Activated T-helper 1 cell treated with Interleukin-2 at 50 U/mL for 16 hours (primary cell): ENCODE measurements around the gene SIMC1.

Experiments
- DNase-seq: peaks from one replicate; pipeline ENCODE4 v3.0.0-alpha.2; 2020; ENCODE audit warnings: low read depth

The SIMC1 gene

DNA sequence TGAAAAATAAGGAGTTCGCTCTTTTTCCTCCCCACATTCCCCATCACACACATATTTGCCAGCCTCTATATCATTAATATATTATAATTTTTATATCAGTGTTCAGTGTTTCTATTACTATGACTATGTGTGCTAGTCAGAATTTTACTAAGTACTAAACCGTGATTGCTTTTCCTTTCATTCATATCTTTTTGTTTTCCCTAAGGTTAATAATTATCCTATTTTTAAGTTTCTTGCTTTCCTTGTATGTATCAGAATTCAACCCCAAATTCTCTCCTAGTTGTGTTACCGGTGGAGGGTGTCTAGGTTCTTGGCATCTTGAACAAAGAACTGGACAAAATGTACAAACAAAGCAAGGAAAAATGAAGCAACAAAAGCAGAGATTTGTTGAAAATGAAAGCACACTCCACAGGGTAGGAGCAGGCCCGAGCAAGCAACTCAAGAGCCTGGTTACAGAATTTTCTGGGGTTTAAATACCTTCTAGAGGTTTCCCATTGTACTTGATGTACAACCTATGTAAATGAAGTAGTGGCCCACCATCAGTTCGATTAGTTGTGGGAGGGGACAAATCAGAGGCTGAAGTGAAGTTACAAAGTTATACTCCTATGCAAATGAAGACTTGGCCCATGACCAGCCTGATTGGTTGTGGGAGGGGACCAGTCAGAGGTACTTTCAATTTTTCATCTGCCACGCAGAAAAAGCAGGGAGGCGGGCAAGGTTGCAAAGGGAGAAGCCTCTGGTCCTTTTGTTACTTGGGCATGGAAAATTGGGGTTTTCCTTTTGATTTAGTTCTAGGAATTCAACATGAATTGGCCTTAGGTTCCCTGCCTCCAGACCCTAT is 79.5 kb downstream of the SIMC1 start:
- no peak for DNase-seq

DNA sequence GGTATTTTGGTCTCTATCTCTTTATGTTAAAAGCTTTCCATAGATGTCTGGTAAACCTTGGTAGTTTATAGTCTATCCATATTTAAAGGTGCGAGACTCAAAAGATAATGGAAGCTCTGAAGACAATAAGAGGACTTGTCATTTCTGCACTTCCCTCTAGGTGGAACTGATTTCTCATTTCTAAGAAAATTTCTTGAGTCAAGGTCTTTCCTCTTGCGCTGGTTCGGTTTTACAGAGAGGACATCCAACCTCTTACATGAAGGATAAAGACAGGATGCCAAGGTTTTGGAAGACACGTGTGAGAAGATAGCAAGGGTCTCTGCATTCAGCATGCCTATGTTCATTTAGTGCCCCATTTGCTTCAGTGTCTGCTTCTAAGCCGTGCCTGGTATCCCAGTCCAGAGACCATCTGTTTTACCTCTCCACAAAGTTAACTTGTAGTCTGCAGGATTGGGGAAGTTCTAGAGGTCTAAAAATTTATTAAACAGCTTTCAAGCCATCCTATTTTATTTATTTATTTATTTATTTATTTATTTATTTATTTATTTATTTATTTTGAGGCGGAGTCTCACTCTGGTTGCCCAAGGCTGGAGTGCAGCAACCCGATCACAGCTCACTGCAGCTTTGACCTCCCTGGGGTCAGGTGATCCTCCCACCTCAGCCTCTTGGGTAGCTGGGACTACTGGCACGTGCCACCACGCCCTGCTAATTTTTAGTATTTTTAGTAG is 81.8 kb downstream of the SIMC1 start:
- DNase-seq, result no peak

DNA sequence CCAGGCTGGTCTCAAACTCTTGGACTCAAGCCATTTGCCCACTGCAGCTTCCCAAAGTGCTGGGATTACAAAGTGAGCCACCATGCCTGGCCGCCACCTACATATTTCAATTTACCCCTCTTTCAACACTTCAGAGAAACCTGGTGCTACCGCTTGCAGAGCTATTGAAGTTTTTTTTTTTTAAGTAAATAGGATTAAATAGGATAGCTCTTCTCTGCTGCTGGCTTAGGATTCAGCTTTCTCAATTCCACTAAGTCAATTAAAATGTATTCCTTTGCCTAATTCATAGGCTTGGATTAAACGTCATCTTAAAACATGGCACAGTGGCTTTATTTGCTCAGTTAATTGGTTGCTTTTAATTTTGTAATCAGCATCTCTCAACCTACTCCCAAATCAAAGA is 82.4 kb downstream of the SIMC1 start:
- no peak for DNase-seq

DNA sequence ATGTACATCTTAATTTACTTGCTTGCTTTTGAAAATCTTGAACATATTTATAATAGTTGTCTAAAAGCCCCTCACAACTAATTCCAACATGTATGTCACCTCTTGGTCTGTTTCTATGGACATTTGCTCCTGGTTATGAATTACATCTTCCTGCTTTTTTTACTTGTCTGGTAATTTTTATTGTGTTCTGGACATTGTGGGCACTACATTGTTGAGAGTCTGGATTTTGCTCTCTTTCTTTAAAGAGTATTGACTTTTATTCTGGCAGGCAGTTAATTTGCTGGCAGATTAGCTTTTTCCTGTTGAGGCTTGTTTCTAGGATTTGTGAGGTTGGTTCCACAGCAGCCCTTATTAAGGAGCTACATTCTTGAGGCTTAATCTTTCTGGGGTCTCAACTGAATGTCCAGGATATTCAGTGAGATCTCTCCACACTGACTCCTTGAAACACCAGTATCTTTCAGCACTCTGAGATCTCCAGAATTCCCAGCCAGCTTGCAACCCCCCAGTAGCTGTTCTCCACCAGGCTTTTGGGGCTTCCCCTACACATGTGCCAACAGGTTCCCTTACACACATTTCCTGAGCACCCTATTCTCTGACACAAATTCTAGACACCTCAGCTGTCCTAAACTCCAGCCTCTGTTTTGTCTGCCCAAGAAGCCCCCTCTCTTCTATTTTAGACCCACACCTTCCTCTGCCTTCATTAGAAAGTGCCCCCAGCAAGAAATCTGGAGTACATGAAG is 96.0 kb downstream of the SIMC1 start:
- no peak for DNase-seq

DNA sequence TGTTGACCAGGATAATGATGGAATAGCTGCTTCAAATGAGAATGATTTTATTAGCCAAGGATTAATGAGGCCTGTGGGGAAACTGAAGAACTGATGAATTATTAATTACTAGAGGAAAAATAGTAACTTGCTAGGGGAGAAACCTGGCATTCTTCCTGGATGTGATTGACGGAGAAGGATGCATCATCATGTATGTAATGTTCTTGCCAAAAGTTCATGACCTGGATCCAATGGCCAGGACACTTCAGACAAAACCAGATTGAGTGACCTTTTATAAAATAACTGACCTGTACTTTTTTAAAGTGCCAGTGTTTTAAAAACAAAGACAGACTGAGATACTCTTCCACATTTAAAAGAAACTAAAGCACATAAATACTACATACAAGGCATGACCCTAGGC is 99.7 kb downstream of the SIMC1 start:
- DNase-seq, result no peak

DNA sequence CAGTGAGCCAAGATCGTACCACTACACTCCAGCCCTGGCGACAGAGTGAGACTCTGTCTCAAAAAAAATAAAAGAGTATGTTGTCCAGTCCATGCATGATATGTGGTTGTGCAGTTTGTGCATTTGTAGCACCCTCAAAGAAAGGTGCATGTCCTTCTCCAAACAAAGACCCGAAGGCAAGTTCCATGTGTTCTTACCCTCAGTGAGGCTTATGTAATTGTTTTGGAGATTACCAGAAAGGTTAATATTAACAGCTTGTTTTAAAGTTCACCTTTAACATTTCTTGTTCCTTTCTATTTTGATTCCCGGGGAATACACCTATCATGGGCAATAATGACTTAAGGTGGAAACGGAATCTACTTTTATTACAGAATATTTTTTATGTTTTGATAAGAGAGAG is 101.1 kb downstream of the SIMC1 start:
- DNase-seq, result no peak

DNA sequence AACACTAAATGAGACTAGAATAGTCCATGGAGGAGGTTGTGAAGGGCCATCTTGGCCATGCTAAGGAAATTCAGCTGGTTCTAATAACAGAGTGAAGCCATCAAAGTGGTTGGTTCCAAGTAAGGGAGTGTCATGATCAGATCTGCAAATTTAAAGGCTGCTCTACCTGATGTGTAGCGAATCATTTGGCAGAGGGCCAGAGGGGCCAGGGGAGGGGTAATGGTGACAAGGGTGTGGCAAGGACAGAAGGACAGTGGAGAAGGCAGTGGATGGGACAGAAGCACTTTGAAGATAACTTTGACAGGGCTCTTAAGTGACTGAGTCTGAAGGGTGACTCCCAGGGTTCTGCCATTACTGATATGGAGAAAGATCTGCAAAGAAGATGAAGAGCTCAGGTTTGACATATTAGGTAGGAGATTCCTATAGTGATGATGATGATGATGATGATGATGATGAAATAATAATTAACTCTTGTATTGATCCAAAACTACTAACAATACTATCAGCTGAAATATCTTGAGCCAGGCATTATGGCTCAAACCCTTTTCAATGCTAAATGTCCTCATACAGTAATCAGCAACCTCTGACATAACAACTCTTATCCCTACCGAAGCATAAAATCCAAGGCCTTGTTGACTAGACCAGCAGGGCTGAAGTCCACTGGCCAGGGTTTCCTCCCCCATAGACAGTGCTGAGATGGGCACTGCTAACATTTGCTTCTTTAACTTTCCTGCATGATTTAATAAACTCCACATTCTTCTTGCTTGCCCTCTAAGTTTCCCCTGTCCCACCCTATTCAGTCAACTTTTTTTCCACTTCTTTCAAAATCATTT is 103.3 kb downstream of the SIMC1 start:
- DNase-seq, result no peak

DNA sequence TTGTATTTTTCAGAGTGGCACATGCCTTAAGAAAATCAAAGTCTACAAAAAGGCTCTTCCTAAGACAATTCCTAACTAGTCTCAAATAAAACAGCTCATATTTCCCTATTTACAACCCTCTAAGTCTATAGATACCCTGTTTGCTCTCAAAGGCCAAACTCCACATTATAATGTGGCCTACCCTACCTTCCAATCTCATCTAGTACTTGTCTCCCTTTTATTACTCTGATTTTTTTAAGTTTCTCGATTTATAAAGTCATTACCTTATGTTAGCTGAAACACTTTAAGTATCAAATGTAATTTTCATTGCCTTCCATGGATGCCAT is 103.9 kb downstream of the SIMC1 start:
- DNase-seq, result no peak

DNA sequence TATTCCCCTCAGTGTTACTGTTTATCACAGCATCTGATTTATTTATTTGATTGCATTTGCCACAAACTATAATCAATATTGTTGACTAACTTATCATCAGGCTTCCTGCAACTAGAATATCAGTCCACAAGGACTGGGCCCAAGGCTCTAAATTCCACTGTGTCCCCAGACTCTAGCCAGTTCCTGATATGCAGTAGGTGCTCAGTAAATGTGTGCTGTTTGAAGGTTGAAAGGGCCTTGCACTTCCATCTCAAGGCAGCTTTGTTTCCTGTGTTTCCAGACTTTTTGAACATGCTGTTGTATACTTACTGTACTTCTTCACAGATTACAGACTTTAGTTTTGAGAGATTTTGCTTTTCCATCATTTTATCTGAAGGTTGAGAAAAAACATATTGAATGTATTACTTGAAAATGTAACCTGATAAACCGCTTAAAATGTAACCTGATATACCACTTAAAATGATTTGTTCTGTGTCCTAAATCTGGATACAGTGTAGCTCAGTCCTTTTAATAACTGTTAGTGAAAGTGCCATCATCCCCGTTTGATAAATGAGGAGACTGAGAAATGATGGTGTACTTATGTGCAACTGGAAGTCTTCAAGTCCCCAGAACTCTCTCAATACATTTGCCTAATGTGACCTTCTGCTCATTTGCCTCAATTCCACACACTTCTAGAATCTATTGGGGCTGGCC is 104.7 kb downstream of the SIMC1 start:
- DNase-seq, result no peak

DNA sequence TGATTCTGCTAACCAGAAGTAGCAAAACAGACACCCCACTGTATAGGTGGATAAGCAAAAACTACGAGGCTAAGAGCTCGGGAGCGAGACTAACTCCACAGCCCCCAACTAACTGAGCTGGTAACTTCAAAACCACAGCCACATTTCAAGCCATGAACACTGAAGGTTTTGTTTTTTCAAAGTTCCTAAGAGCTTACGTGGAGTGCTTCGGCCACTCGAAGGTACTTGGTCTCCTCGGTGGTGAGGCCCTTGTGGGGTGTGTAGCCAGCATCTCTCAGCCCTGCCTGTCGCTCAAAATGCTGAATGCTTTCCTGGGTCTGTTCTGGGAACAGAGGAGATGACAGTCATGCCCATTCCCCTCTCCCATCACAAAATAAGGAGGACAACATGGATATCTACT is 112.2 kb downstream of the SIMC1 start:
- no peak for DNase-seq

DNA sequence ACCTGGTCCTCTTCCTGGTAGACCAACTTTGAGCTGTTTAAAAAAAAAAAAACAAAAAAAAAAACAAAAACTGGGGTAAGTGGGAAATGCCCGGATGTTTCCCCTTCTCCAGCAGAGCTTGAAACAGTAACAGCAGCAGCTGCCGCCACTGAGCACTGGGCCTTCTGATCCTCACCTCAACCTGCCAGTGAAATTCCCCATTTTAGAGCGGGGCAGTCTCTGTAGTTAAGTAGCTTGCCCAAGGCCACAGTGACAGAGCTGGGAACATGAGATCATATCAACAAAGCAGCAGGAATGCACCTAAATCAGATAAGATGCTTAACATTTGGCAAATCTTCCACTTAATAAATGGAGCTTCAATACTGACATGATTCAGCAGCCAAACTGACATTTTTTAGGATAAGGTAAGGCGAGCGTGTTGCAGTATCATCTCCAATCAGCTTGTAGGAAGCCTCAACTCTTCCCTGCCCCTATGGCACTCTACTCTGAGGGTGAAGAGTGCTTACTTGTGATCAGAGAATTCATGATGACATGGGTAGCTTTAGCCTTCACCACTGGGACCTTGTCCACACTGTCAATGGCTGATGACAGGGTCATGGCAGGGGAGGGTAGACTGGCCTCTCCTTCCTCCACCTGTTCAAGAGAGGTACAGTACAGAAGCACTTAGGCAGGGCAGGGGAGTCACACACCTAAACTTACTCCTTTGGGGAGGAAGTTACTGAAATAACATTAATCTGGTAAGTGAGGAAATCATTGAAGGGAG is 114.1 kb downstream of the SIMC1 start:
- no peak for DNase-seq

DNA sequence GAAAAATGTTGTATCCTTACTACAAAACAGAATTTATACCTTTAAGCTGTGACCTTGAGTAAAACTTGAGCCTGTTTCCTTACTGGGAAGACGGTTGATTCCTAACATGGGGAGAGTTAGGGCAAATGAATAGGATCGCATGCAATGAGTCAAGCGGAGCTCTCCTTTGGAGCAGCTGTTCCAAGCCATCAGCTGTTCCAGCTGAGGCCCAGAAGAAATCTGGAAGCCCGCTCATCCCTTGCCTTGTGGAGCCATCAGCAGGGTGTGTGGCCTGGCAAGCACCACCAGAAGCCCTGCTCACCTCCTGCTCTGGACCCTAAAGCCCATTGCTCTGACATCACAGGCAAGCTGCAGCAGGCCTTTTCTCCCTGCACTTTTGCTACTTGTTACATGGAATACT is 115.3 kb downstream of the SIMC1 start:
- DNase-seq, result no peak

DNA sequence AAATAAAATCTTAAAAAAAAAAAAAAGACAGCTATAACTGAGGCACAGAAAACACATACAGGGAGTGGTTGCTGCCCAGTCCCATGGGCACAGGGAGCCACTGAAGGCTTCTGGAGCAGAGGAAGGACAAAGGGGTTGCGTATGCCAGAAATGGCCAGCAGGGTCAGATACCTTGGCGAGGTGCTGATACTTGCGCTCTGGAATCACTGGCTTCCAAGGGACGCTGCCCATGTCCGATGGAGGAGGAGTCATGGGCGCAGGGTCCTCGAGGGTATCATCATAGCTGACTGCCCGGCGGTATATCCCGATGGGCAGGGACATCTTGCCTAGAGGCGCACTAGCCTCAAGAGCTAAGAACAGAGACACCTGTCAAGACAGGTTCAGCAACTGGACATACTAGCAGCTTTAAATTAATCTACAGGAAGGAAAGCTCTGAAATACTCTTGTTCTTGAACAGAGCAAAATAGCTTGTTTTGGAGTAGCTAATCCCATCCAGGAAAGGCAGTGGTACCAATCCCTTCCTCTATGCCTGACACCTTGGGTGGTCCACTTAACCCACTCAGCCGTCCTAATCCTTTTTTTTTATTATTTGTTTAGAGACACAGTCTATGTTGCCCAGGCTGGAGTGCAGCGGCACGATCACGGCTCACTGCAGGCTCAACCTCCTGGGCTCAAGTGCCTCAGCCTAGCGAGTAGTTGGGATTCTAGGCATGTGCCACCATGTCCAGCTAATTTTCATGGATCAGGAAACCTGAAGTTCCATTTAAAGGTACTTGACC is 117.4 kb downstream of the SIMC1 start:
- no peak for DNase-seq

DNA sequence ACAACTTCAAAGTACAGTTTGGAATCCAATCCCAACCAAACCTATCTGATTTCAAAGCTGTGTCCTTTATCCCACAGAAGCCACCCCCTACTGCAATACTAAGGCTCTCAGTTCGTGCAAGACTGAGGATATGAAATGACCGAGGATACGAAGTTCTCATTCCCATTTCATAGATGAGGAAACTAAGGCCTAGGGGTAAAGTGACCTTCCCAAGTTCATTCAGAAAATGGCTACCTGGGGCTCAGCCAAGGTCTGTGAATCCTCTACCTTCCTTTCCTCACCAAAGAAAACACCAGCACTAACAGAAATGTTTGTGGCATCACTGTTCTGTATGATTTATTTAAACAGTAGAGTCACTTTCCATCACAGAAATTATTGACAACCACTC is 117.9 kb downstream of the SIMC1 start:
- DNase-seq, result no peak

DNA sequence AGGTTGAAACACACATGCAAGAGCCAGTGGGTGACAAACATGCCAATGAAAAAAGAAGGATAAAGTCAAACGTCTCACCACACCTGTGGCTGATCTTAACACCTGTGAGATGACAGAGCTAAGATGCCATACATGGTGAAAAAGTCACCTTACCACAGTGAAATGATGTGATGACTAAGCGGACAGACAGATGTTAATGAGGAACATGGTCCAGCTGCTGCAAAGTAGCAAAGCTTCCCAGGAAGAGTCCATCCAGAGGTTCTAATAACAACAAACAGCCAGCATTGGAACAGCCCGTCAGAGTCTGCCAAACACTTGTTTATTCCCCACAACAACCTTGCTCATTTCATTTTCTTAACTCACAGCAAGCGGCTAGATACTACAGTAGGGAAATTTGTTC is 121.4 kb downstream of the SIMC1 start:
- no peak for DNase-seq

DNA sequence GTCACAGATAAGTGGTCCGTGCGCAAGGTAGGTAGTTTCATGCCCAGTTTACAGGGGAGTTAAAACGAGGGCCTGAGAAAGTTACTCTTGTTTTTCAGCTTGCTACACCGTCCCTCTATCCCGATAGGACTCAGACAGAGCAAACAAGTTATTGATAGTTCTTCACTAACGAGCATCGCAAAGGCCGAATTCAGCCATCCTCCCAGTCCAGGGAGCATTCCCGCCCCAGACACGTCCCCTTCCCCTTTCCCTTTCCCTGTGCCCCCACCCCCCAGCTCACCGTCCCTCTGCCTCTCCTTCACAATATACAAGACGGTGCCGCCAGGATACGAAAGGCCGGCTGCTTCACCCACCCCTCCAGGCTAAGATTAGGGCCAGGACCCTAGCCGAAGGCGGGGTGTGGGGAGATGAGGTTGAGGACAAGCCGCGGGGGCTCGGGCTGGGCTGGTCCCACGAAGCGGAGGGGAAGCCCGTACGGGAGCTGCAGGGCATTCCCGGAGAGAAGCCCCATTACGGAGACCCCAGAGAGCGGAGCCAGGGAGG is 122.7 kb downstream of the SIMC1 start:
- DNase-seq, result no peak

DNA sequence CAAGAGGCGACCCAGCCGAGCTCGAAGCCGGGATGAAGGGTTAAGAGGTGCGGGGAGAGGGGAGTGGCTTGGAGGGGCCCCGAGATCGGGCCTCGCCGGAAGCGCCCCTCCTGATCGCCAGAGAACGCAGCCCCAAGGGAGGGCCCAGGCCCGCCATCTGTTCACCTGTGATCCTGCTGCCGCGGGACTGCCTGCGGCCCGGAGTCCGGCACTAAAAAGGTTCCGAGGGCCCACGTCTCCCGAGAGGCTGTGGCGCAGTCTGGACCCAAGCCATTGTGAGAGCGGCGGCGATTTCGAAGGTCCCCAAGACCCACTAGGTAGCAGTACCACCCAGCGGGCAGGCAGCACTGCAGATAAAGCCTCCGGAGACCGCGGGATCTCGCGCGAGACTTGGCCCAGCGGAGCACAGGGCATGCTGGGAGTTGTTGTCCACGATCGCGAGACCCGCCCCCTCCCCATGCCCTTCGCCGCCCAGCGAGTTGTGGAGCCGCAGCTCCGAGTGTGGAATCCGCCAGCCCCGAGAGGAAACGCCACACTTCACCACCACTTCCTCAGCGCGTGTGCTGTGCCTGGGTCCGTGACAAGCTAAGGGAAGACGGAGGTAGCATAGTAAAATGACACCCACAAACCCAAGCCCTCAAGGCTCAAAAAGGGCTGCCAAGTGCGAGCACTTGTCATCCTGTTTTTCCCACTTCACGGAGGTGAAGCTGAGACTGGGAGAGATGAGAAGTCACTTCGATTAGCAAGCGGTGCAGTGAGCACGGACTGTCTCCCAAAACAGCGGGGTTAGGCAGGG is 123.4 kb downstream of the SIMC1 start, which contains the start of gene KIAA1191:
Gene KIAA1191 (minus strand): TSS at position 328 of the 796 bp plus-strand sequence. CDS start 2,256 bp downstream, outside the sequence.
- DNase-seq, result peak; percentile 88

DNA sequence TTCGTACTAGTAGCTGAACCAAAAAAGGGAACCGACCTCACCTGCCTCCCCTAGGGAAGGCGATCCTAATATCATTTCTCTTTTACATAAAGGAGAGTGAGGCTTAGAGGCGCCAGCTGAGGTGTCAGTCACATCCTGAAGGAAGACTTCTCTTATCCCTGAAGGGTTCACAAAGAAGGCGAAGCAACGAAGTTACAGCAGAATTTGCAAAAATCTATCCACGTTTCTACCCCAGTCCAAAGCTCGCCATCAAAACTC is 123.9 kb downstream of the SIMC1 start:
- no peak for DNase-seq

DNA sequence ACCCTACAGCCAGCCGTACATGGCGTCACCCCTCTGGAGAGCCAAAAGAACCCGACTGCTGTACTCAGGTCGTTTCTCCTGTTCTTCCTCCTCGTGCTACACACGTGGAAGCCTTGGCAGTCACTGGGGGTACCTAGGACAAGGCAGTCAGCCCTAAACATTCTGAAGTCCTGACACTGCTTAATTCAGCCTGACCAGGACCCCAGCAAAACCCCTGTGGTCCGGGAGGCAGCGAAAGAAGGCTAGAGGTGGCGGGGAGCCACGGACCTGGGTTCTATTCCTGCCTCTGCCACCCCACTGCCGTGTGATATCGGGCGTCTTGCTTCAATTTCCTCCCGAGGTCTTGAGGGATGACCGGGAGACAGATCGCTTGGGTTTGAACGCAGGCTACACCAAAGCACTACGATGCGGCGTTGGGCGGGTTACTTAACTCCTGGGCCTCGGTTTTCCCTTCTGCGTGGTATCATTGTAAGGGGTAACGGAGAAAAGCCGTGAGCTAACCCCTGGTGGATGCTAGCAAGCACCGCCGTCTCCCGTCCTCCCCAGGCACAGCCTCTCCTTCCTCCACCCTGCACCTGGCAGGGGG is 126.6 kb downstream of the SIMC1 start:
- DNase-seq, result no peak
